CD4-positive, alpha-beta memory T cell (primary cell): ENCODE data around the gene ANKHD1. TPM values are rescaled to one million over a fixed set of nuclear protein-coding genes. Genes with fewer than 3 reads are reported as not detected.
A peak's percentile ranks its signal among the peaks of the same experiment; 100 is the strongest.

ENCODE experiments used
- CTCF ChIA-PET: fragments of 350-600 bp; sonication (Branson Sonifier 250); formaldehyde crosslinking; loops from one replicate; lab custom pipeline; 2021; ENCODE audit warnings: inconsistent platforms; ENCODE audit not compliant: partially characterized antibody; lab: Charles Lee
- POLR2A ChIA-PET: fragments of 350-600 bp; sonication (Branson Sonifier 250); formaldehyde crosslinking; loops from one replicate; lab custom pipeline; 2021; ENCODE audit not compliant: partially characterized antibody; lab: Charles Lee
- DNase-seq, 5 donors: peaks; one replicate each; pipeline versions ENCODE4 v3.0.0 to v3.0.0-alpha.2; 2020 to 2022; ENCODE audit warnings: mixed read lengths in 1 of 5
- H3K27ac ChIP-seq: one replicate; pipeline ENCODE4 v1.7.0; 2013; ENCODE audit warnings: low read depth, low read length
- H3K27me3 ChIP-seq: 2 replicates; pipeline ENCODE4 v1.7.0; 2013; ENCODE audit warnings: mild to moderate bottlenecking, low read length, moderate library complexity; ENCODE audit not compliant: insufficient read depth
- H3K36me3 ChIP-seq: 2 replicates; pipeline ENCODE4 v1.7.0; 2013; ENCODE audit warnings: mild to moderate bottlenecking, low read length, moderate library complexity; ENCODE audit not compliant: insufficient read depth
- H3K4me1 ChIP-seq: 2 replicates; pipeline ENCODE4 v1.7.0; 2013; ENCODE audit warnings: mild to moderate bottlenecking, low read length, moderate library complexity; ENCODE audit not compliant: insufficient read depth
- H3K4me3 ChIP-seq, 2 donors: one replicate each; pipeline ENCODE4 v1.7.0; 2013; ENCODE audit warnings: low read length in 2 of 2, mild to moderate bottlenecking in 1 of 2
- H3K9me3 ChIP-seq, 2 donors: one replicate each; pipeline ENCODE4 v1.7.0; 2013; ENCODE audit warnings: low read length in 2 of 2, control low read depth in 1 of 2; ENCODE audit not compliant: control insufficient read depth in 1 of 2
- H3K27ac Mint-ChIP-seq, 7 donors: one replicate each; pipeline ENCODE4 v1.8.0; 2020 to 2021; ENCODE audit warnings: mixed read lengths in 7 of 7, mild to moderate bottlenecking in 6 of 7, inconsistent platforms in 3 of 7, moderate library complexity in 3 of 7
- H3K27me3 Mint-ChIP-seq, 2 donors: one replicate each; pipeline ENCODE4 v1.8.0; 2020 to 2021; ENCODE audit warnings: mixed read lengths in 2 of 2
- H3K36me3 Mint-ChIP-seq, 2 donors: one replicate each; pipeline ENCODE4 v1.8.0; 2020 to 2021; ENCODE audit warnings: mixed read lengths in 2 of 2, inconsistent platforms in 1 of 2, mild to moderate bottlenecking in 1 of 2
- H3K4me1 Mint-ChIP-seq, 4 donors: one replicate each; pipeline ENCODE4 v1.8.0; 2020 to 2021; ENCODE audit warnings: mixed read lengths in 4 of 4, mild to moderate bottlenecking in 1 of 4
- H3K4me3 Mint-ChIP-seq, 8 donors: one replicate each; pipeline ENCODE4 v1.8.0; 2020 to 2021; ENCODE audit warnings: mixed read lengths in 8 of 8, mild to moderate bottlenecking in 7 of 8, moderate library complexity in 6 of 8, inconsistent platforms in 3 of 8
- H3K9me3 Mint-ChIP-seq, 8 donors: one replicate each; pipeline ENCODE4 v1.8.0; 2020 to 2021; ENCODE audit warnings: mixed read lengths in 8 of 8, mild to moderate bottlenecking in 5 of 8, inconsistent platforms in 3 of 8, moderate library complexity in 1 of 8
- intact Hi-C: fragments of 100-400 bp; cut with micrococcal nuclease; formaldehyde crosslinking; loops from one replicate; pipeline ENCODE4 v1.15.1; 2023
- polyA plus RNA-seq, 2 donors: library from polyadenylated mRNA; unstranded; fragments of 300-500 nt; fragmentation: Illumina TruSeq; gene quantifications; one replicate each; pipeline ENCODE4 v1.2.3, GENCODE V29; 2021
- total RNA-seq, 2 experiments: library from RNA; stranded (reverse); gene quantifications; one replicate each; pipeline ENCODE4 v1.2.3, GENCODE V29; 2021

ANKHD1 gene
- total and polyA plus RNA-seq, 4 experiments from 2014 or later: 58.6 to 252 (median 164) TPM

- DNase-seq: no peak
- Histone ChIP-seq H3K4me3 (no peak overlapping the region), H3K4me1 (peaks cover 62% of the 10 kb centered on the region), H3K27ac (no peak overlapping the region), H3K36me3 (peaks cover 29% of the 10 kb centered on the region), H3K9me3 (no peaks in the 10 kb centered on the region), H3K27me3 (no peaks in the 10 kb centered on the region)
- Mint-ChIP-seq H3K27me3 (no peaks in the 10 kb centered on the region), H3K4me3 (no peak overlapping the region), H3K4me1 (peaks cover 46 to 81% (median 59%) of the 10 kb centered on the region in 4 donors), H3K27ac (peak overlapping the region in 2 of 7 donors; percentile 36 to 82), H3K36me3 (peaks cover 27 to 53% of the 10 kb centered on the region in 2 donors), H3K9me3 (peaks cover 0 to 1% (median 0%) of the 10 kb centered on the region in 8 donors)
- intact Hi-C loops: no loop called here
- ChIA-PET CTCF (interaction anchor here (0.8 to 2.7 kb wide), 3 partner anchors 11 to 87 kb away, joined by 3 to 10 read pairs (median 4); no protein-coding TSS in a partner anchor), POLR2A (interaction anchor here (1.4 to 1.7 kb wide), 3 partner anchors 12 to 88 kb away, joined by 4 to 6 read pairs (median 4); partner anchors contain the start of genes APBB3, SLC35A4 and TMCO6)
Observed at GRCh38 chr5:140551872-140552271, 150.2 kb downstream of the ANKHD1 start.

DNA sequence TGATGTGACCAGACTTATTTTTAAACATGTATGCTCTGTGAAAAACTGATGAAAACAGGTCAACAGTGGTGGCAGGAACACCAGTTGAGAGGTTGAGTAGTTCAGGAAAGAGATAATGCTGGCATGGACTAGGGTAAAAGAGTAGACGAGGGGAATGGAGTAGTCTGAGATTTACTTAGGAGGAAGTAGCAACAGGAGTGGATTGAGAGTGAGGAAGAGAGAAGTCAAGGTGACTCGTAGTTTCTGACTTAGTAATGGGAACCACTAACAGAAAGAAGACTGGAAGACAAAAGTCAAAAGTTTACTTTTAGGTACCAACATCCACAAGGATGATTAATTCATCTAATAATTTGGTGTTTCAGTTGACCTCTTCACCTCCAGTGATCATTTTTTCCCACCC is 152.0 kb downstream of the ANKHD1 start:
- Histone ChIP-seq H3K9me3 (no peaks in the 10 kb centered on the region), H3K4me3 (no peak overlapping the region), H3K4me1 (peaks cover 54% of the 10 kb centered on the region), H3K27me3 (no peaks in the 10 kb centered on the region), H3K36me3 (peaks cover 29% of the 10 kb centered on the region), H3K27ac (no peak overlapping the region)
- ChIA-PET POLR2A (interaction anchor here (0.7 kb wide), 1 partner anchor 1550 kb away, joined by 3 read pairs; no protein-coding TSS in a partner anchor), CTCF (interaction anchor here (1.0 to 2.7 kb wide), 4 partner anchors 9 to 81 kb away, joined by 3 to 10 read pairs (median 4); no protein-coding TSS in a partner anchor)
- H3K4me3 Mint-ChIP-seq: peak overlapping the region in 2 of 8 donors; percentile 1 to 22
- H3K27ac Mint-ChIP-seq: peak overlapping the region; percentile 6 to 85 (median 66)
- H3K9me3 Mint-ChIP-seq: peaks cover 0 to 1% (median 0%) of the 10 kb centered on the region in 8 donors
- intact Hi-C loops: no loop called here
- peaks cover 27 to 49% of the 10 kb centered on the region in 2 donors for H3K36me3 Mint-ChIP-seq
- no peak for DNase-seq
- H3K27me3 Mint-ChIP-seq: no peaks in the 10 kb centered on the region
- H3K4me1 Mint-ChIP-seq: peaks cover 43 to 77% (median 56%) of the 10 kb centered on the region in 4 donors

GRCh38 chr5:140554454-140554853 is 152.8 kb downstream of the ANKHD1 start:
- peak overlapping the region; percentile 6 to 66 (median 32) for H3K27ac Mint-ChIP-seq
- CTCF ChIA-PET: interaction anchor here (0.7 to 2.7 kb wide), 2 partner anchors 8 to 146 kb away, joined by 3 to 10 read pairs; no protein-coding TSS in a partner anchor
- Histone ChIP-seq H3K27me3 (no peaks in the 10 kb centered on the region), H3K9me3 (no peaks in the 10 kb centered on the region), H3K36me3 (peaks cover 27% of the 10 kb centered on the region), H3K27ac (no peak overlapping the region), H3K4me1 (peaks cover 46% of the 10 kb centered on the region), H3K4me3 (no peak overlapping the region)
- H3K9me3 Mint-ChIP-seq: peaks cover 0 to 1% (median 0%) of the 10 kb centered on the region in 8 donors
- peaks cover 36 to 69% (median 50%) of the 10 kb centered on the region in 4 donors for H3K4me1 Mint-ChIP-seq
- POLR2A ChIA-PET: interaction anchor here (0.6 to 1.0 kb wide), 2 partner anchors 24 to 93 kb away, joined by 3 to 4 read pairs; partner anchors contain the start of genes IK and NDUFA2
- H3K4me3 Mint-ChIP-seq: peak overlapping the region in 3 of 8 donors; percentile 3 to 20 (median 9)
- intact Hi-C loops: no loop called here
- DNase-seq: no peak
- peaks cover 27 to 43% of the 10 kb centered on the region in 2 donors for H3K36me3 Mint-ChIP-seq
- no peaks in the 10 kb centered on the region for H3K27me3 Mint-ChIP-seq

DNA sequence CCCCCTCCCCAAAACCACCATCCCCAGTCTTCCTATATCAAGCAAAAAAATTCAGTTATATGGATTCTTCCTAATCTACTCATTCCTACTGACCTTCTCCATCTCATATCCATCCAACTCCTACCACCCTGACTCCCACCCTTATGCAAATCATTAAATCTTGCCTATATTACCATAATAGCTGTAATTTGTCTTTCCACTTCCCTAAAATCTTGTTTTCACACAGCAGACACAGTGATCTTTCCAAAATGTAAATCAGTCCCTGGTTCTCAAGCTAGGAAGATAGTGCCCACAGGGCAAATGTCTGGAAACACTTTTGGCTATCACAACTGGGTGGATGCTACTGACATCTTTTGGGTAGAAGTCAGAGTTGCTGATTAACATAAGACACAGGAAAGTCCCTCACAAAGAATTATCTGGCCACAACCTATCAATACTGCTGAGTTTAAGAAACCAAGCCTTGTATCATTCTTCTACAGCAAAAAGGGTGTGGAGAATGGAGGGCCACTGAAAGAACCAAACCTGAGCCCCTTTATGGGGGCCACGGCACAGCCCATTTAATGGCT is 154.2 kb downstream of the ANKHD1 start:
- Histone ChIP-seq H3K4me1 (peaks cover 41% of the 10 kb centered on the region), H3K27me3 (no peaks in the 10 kb centered on the region), H3K36me3 (peaks cover 14% of the 10 kb centered on the region), H3K4me3 (peak overlapping the region; percentile 60 to 81), H3K27ac (peak overlapping the region; percentile 92), H3K9me3 (no peaks in the 10 kb centered on the region)
- H3K4me3 Mint-ChIP-seq: peak overlapping the region; percentile 82 to 92 (median 92)
- CTCF ChIA-PET: interaction anchor here (2.9 kb wide), 1 partner anchor 8 kb away, joined by 13 read pairs; the partner anchor contains the start of gene EIF4EBP3
- POLR2A ChIA-PET: interaction anchor here (1.0 to 2.5 kb wide), 4 partner anchors 8 to 92 kb away, joined by 3 to 12 read pairs (median 5); partner anchors contain the start of genes APBB3, EIF4EBP3, IK and NDUFA2
- peaks cover 19 to 35% of the 10 kb centered on the region in 2 donors for H3K36me3 Mint-ChIP-seq
- peaks cover 0 to 1% (median 0%) of the 10 kb centered on the region in 8 donors for H3K9me3 Mint-ChIP-seq
- peak overlapping the region; percentile 58 to 98 (median 96) for H3K27ac Mint-ChIP-seq
- peaks cover 33 to 61% (median 44%) of the 10 kb centered on the region in 4 donors for H3K4me1 Mint-ChIP-seq
- no peak for DNase-seq
- H3K27me3 Mint-ChIP-seq: no peaks in the 10 kb centered on the region
- intact Hi-C loops: loop anchor here (2.0 kb wide), 2 partner anchors 83 to 155 kb away; partner anchors contain the start of genes ANKHD1 and TMCO6

DNA sequence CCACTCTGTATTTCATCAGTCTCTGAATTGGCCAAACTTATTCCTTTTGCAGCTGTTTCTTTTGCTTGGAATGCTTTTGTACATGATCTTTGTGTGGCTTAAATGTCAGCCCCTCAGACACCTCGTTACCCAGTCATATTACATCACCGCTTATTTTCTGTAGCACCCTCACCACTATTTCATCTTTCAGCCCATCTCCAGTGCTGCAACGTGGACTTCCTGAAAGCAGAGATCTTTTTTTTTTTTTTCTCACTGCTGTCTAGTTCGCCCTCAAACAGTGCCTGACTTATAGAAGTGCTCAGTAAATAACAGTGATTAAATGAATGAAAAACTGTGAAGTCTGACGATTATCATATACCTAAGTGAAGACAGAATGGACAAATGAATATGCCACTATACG is 154.8 kb downstream of the ANKHD1 start:
- intact Hi-C loops: loop anchor here (2.0 kb wide), 2 partner anchors 82 to 156 kb away; partner anchors contain the start of genes ANKHD1 and TMCO6
- Mint-ChIP-seq H3K36me3 (peaks cover 20 to 33% of the 10 kb centered on the region in 2 donors), H3K9me3 (peaks cover 0 to 1% (median 0%) of the 10 kb centered on the region in 8 donors), H3K4me3 (peak overlapping the region; percentile 82 to 92 (median 92)), H3K27me3 (no peaks in the 10 kb centered on the region), H3K27ac (peak overlapping the region; percentile 73 to 98 (median 97)), H3K4me1 (peaks cover 33 to 57% (median 43%) of the 10 kb centered on the region in 4 donors)
- Histone ChIP-seq H3K27ac (peak overlapping the region; percentile 92), H3K27me3 (no peaks in the 10 kb centered on the region), H3K4me1 (peaks cover 41% of the 10 kb centered on the region), H3K36me3 (peaks cover 8% of the 10 kb centered on the region), H3K4me3 (peak overlapping the region; percentile 60 to 81), H3K9me3 (no peaks in the 10 kb centered on the region)
- ChIA-PET CTCF (interaction anchor here (2.9 kb wide), 1 partner anchor 8 kb away, joined by 13 read pairs; the partner anchor contains the start of gene EIF4EBP3), POLR2A (interaction anchor here (1.0 to 3.6 kb wide), 11 partner anchors 8 to 155 kb away, joined by 3 to 79 read pairs (median 5); partner anchors contain the start of genes ANKHD1, APBB3, CD14 and EIF4EBP3)
- DNase-seq: peak in 1 of 5 donors; percentile 66

- peak within 1 kb of the TSS; percentile 60 to 81 for H3K4me3 ChIP-seq
- DNase-seq: peak; percentile 75 to 86 (median 77)
- CTCF ChIA-PET: interaction anchor here (1.0 to 2.9 kb wide), 3 partner anchors 9 to 163 kb away, joined by 3 to 13 read pairs (median 4); partner anchors contain the start of gene EIF4EBP3
- intact Hi-C loops: loop anchor here (1.0 to 2.0 kb wide), 3 partner anchors 10 to 156 kb away; partner anchors contain the start of genes ANKHD1, EIF4EBP3 and TMCO6
- peak within 1 kb of the TSS; percentile 92 for H3K27ac ChIP-seq
- H3K27ac Mint-ChIP-seq: peak within 1 kb of the TSS; percentile 73 to 98 (median 97)
- H3K4me3 Mint-ChIP-seq: peak within 1 kb of the TSS; percentile 82 to 92 (median 92)
- H3K4me1 ChIP-seq: peaks cover 41% of the 10 kb centered on the region
- H3K36me3 ChIP-seq: no peaks in the 10 kb centered on the region
- peaks cover 33 to 55% (median 43%) of the 10 kb centered on the region in 4 donors for H3K4me1 Mint-ChIP-seq
- peaks cover 19 to 30% of the 10 kb centered on the region in 2 donors for H3K36me3 Mint-ChIP-seq
- H3K27me3 Mint-ChIP-seq: no peaks in the 10 kb centered on the region
- H3K27me3 ChIP-seq: no peaks in the 10 kb centered on the region
- peaks cover 0 to 1% (median 0%) of the 10 kb centered on the region in 8 donors for H3K9me3 Mint-ChIP-seq
- POLR2A ChIA-PET: interaction anchor here (0.5 to 3.6 kb wide), 17 partner anchors 9 to 158 kb away, joined by 3 to 79 read pairs (median 4); partner anchors contain the start of genes ANKHD1, CD14, EIF4EBP3 and HARS1
- H3K9me3 ChIP-seq: no peaks in the 10 kb centered on the region
Observed at GRCh38 chr5:140557136-140557805, 155.6 kb downstream of the ANKHD1 start, which contains the start of gene SRA1. SRA1 (minus strand) TSS chr5:140557473; CDS start chr5:140557452, 21 bp downstream.
